ENCODE measurements around the gene KSR1.
"Not testable (repeated sequence)": the region's sequence is repeated elsewhere in the genome, so short reads cannot be mapped to it uniquely, and the experiment has no call there.

KSR1 gene

GRCh38 chr17:27442702-27443101 is 13.5 kb upstream of the KSR1 start:
- Histone ChIP-seq H3K36me3 (ENCODE audit: control insufficient read depth, insufficient read depth, low read length) (no peaks in the 10 kb centered on the region), H3K9me3 (ENCODE audit: control insufficient read depth, low read length) (no peaks in the 10 kb centered on the region), H3K27ac (ENCODE audit: low read depth, low read length, severe bottlenecking) (no peak overlapping the region), H3K4me1 (ENCODE audit: control insufficient read depth, insufficient read depth, low read length, poor library complexity, severe bottlenecking) (no peaks in the 10 kb centered on the region), H3K4me3 (ENCODE audit: extremely low read depth, insufficient read depth, low read length, poor library complexity, severe bottlenecking) (no peak overlapping the region)
- WGBS, 2 experiments (ENCODE audit: insufficient coverage in 2 of 2) = 0 to 55% methylated on average over 1 to 4 of the region's 5 CpGs

GRCh38 chr17:27443491-27443890 is 12.8 kb upstream of the KSR1 start:
- Histone ChIP-seq H3K36me3 (ENCODE audit: control insufficient read depth, insufficient read depth, low read length) (no peaks in the 10 kb centered on the region), H3K4me3 (ENCODE audit: extremely low read depth, insufficient read depth, low read length, poor library complexity, severe bottlenecking) (no peak overlapping the region), H3K27ac (ENCODE audit: low read depth, low read length, severe bottlenecking) (no peak overlapping the region), H3K9me3 (ENCODE audit: control insufficient read depth, low read length) (no peaks in the 10 kb centered on the region), H3K4me1 (ENCODE audit: control insufficient read depth, insufficient read depth, low read length, poor library complexity, severe bottlenecking) (no peaks in the 10 kb centered on the region)
- WGBS, 2 experiments (ENCODE audit: insufficient coverage in 2 of 2) = 94 to 100% methylated on average over 5 to 6 of the region's 6 CpGs

- WGBS, 2 experiments (ENCODE audit: insufficient coverage in 2 of 2) = 87 to 95% methylated on average over 4 of the region's 8 CpGs
- no peaks in the 10 kb centered on the region for H3K36me3 ChIP-seq (ENCODE audit: control insufficient read depth, insufficient read depth, low read length)
- H3K9me3 ChIP-seq (ENCODE audit: control insufficient read depth, low read length) = no peaks in the 10 kb centered on the region
- H3K4me1 ChIP-seq (ENCODE audit: control insufficient read depth, insufficient read depth, low read length, poor library complexity, severe bottlenecking) = no peaks in the 10 kb centered on the region
- no peak overlapping the region for H3K27ac ChIP-seq (ENCODE audit: low read depth, low read length, severe bottlenecking)
- no peak overlapping the region for H3K4me3 ChIP-seq (ENCODE audit: extremely low read depth, insufficient read depth, low read length, poor library complexity, severe bottlenecking)
These were observed 10.3 kb upstream of the KSR1 start for GRCh38 chr17:27445971-27446370.

GRCh38 chr17:27446569-27447301 is 9.5 kb upstream of the KSR1 start:
- H3K9me3 ChIP-seq (ENCODE audit: control insufficient read depth, low read length) = no peaks in the 10 kb centered on the region
- WGBS, 2 experiments (ENCODE audit: insufficient coverage in 2 of 2) = 90 to 100% methylated on average over 2 to 3 of the region's 6 CpGs
- H3K27ac ChIP-seq (ENCODE audit: low read depth, low read length, severe bottlenecking) = no peak overlapping the region
- no peak overlapping the region for H3K4me3 ChIP-seq (ENCODE audit: extremely low read depth, insufficient read depth, low read length, poor library complexity, severe bottlenecking)
- H3K4me1 ChIP-seq (ENCODE audit: control insufficient read depth, insufficient read depth, low read length, poor library complexity, severe bottlenecking) = no peaks in the 10 kb centered on the region
- H3K36me3 ChIP-seq (ENCODE audit: control insufficient read depth, insufficient read depth, low read length) = no peaks in the 10 kb centered on the region

- H3K27ac ChIP-seq (ENCODE audit: low read depth, low read length, severe bottlenecking); H3K36me3 ChIP-seq (ENCODE audit: control insufficient read depth, insufficient read depth, low read length); H3K9me3 ChIP-seq (ENCODE audit: control insufficient read depth, low read length); H3K4me3 ChIP-seq (ENCODE audit: extremely low read depth, insufficient read depth, low read length, poor library complexity, severe bottlenecking); H3K4me1 ChIP-seq (ENCODE audit: control insufficient read depth, insufficient read depth, low read length, poor library complexity, severe bottlenecking): not testable (repeated sequence)
- WGBS, 2 experiments (ENCODE audit: insufficient coverage in 2 of 2) = 90 to 98% methylated on average over 4 to 6 of the region's 6 CpGs
These were observed 7.7 kb upstream of the KSR1 start for GRCh38 chr17:27448534-27448933.

- Histone ChIP-seq H3K27ac (ENCODE audit: low read depth, low read length, severe bottlenecking) (no peak overlapping the region), H3K9me3 (ENCODE audit: control insufficient read depth, low read length) (no peaks in the 10 kb centered on the region), H3K4me1 (ENCODE audit: control insufficient read depth, insufficient read depth, low read length, poor library complexity, severe bottlenecking) (no peaks in the 10 kb centered on the region), H3K4me3 (ENCODE audit: extremely low read depth, insufficient read depth, low read length, poor library complexity, severe bottlenecking) (no peak overlapping the region), H3K36me3 (ENCODE audit: control insufficient read depth, insufficient read depth, low read length) (no peaks in the 10 kb centered on the region)
- WGBS, 2 experiments (ENCODE audit: insufficient coverage in 2 of 2) = 92 to 98% methylated on average over 6 of the region's 6 CpGs
These were observed 6.7 kb upstream of the KSR1 start for GRCh38 chr17:27449541-27449940.

GRCh38 chr17:27449988-27450387 is 6.3 kb upstream of the KSR1 start:
- Histone ChIP-seq H3K27ac (ENCODE audit: low read depth, low read length, severe bottlenecking) (no peak overlapping the region), H3K4me3 (ENCODE audit: extremely low read depth, insufficient read depth, low read length, poor library complexity, severe bottlenecking) (no peak overlapping the region), H3K4me1 (ENCODE audit: control insufficient read depth, insufficient read depth, low read length, poor library complexity, severe bottlenecking) (no peaks in the 10 kb centered on the region), H3K9me3 (ENCODE audit: control insufficient read depth, low read length) (no peaks in the 10 kb centered on the region), H3K36me3 (ENCODE audit: control insufficient read depth, insufficient read depth, low read length) (no peaks in the 10 kb centered on the region)
- 93 to 97% methylated on average over 4 of the region's 5 CpGs for WGBS, 2 experiments (ENCODE audit: insufficient coverage in 2 of 2)

- no peak overlapping the region for H3K4me3 ChIP-seq (ENCODE audit: extremely low read depth, insufficient read depth, low read length, poor library complexity, severe bottlenecking)
- H3K9me3 ChIP-seq (ENCODE audit: control insufficient read depth, low read length) = no peaks in the 10 kb centered on the region
- 71 to 77% methylated on average over 1 of the region's 1 CpG for WGBS, 2 experiments (ENCODE audit: insufficient coverage in 2 of 2)
- H3K36me3 ChIP-seq (ENCODE audit: control insufficient read depth, insufficient read depth, low read length) = no peaks in the 10 kb centered on the region
- no peak overlapping the region for H3K27ac ChIP-seq (ENCODE audit: low read depth, low read length, severe bottlenecking)
- H3K4me1 ChIP-seq (ENCODE audit: control insufficient read depth, insufficient read depth, low read length, poor library complexity, severe bottlenecking) = no peaks in the 10 kb centered on the region
These were observed 5.8 kb upstream of the KSR1 start for GRCh38 chr17:27450416-27450815.

- H3K36me3 ChIP-seq (ENCODE audit: control insufficient read depth, insufficient read depth, low read length) = no peaks in the 10 kb centered on the region
- no peak overlapping the region for H3K27ac ChIP-seq (ENCODE audit: low read depth, low read length, severe bottlenecking)
- no peaks in the 10 kb centered on the region for H3K9me3 ChIP-seq (ENCODE audit: control insufficient read depth, low read length)
- H3K4me1 ChIP-seq (ENCODE audit: control insufficient read depth, insufficient read depth, low read length, poor library complexity, severe bottlenecking) = no peaks in the 10 kb centered on the region
- H3K4me3 ChIP-seq (ENCODE audit: extremely low read depth, insufficient read depth, low read length, poor library complexity, severe bottlenecking) = no peak overlapping the region
- 100% methylated on average over 1 of the region's 3 CpGs; no CpG with 5 or more reads in 1 of the 2 experiments for WGBS, 2 experiments (ENCODE audit: insufficient coverage in 2 of 2)
These were observed 4.3 kb upstream of the KSR1 start for GRCh38 chr17:27451906-27452305.

GRCh38 chr17:27452828-27453227 is 3.4 kb upstream of the KSR1 start:
- Histone ChIP-seq H3K4me3 (ENCODE audit: extremely low read depth, insufficient read depth, low read length, poor library complexity, severe bottlenecking) (no peak overlapping the region), H3K4me1 (ENCODE audit: control insufficient read depth, insufficient read depth, low read length, poor library complexity, severe bottlenecking) (peaks cover 2% of the 10 kb centered on the region), H3K9me3 (ENCODE audit: control insufficient read depth, low read length) (no peaks in the 10 kb centered on the region), H3K36me3 (ENCODE audit: control insufficient read depth, insufficient read depth, low read length) (no peaks in the 10 kb centered on the region), H3K27ac (ENCODE audit: low read depth, low read length, severe bottlenecking) (no peak overlapping the region)
- WGBS, 2 experiments (ENCODE audit: insufficient coverage in 2 of 2) = 65 to 78% methylated on average over 4 to 5 of the region's 5 CpGs

GRCh38 chr17:27453471-27453870 is 2.8 kb upstream of the KSR1 start:
- 92 to 100% methylated on average over 2 of the region's 2 CpGs for WGBS, 2 experiments (ENCODE audit: insufficient coverage in 2 of 2)
- H3K4me1 ChIP-seq (ENCODE audit: control insufficient read depth, insufficient read depth, low read length, poor library complexity, severe bottlenecking) = peaks cover 9% of the 10 kb centered on the region
- H3K9me3 ChIP-seq (ENCODE audit: control insufficient read depth, low read length) = no peaks in the 10 kb centered on the region
- H3K4me3 ChIP-seq (ENCODE audit: extremely low read depth, insufficient read depth, low read length, poor library complexity, severe bottlenecking) = no peak overlapping the region
- no peaks in the 10 kb centered on the region for H3K36me3 ChIP-seq (ENCODE audit: control insufficient read depth, insufficient read depth, low read length)
- no peak overlapping the region for H3K27ac ChIP-seq (ENCODE audit: low read depth, low read length, severe bottlenecking)
